Stimulated activated CD8-positive, alpha-beta memory T cell treated with anti-CD3 and anti-CD28 coated beads, Interleukin-12 subunit alpha, Interleukin-12 subunit beta, amount 100 ng/mL, for 24 hours (primary cell): Measurements from ENCODE around the gene SGK2.

Source experiments
- DNase-seq: peaks from one replicate; pipeline ENCODE4 v3.0.0-alpha.2; 2020; ENCODE audit errors: extremely low read depth

Gene SGK2

DNA sequence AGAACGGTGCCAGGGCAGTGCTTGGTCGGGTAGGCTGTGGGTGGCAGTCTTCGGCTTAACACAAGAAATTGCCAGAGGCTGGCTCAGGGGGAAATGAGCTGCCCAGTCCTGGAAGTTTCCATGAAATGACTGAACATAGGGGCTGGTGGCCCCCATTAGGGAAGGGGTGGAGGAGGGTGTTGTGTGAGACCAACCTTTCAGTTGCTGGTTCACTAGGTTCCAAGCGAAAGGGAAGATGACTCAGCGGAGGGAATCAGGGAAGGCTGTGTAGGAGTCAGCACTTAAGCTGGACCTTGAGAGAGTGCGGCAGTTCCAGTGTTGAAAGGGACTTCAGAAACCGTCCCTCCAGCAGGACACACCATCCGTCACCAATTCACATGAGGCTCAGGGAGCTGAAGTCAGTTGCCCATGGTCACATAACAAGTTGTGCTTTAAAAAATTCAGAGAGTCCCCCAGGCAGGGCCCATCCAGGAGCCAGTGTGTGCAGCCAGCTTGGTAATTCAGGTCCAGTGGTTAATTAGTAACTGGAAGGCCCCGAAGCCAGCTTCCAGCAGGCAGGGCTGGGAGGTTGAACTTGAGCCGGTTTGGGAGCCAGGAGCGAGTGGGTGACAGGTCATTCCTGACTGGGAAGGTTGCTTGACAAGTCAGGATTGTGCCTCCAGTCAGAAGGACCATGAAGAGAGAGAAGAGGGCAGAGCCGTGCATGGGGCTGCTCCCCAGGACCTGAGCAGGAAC lies at the start of gene SGK2:
TSS of gene SGK2 (plus strand) at position 616 of the 735 bp plus-strand sequence. CDS start 7,469 bp downstream, outside the sequence.
- DNase-seq: no peak

DNA sequence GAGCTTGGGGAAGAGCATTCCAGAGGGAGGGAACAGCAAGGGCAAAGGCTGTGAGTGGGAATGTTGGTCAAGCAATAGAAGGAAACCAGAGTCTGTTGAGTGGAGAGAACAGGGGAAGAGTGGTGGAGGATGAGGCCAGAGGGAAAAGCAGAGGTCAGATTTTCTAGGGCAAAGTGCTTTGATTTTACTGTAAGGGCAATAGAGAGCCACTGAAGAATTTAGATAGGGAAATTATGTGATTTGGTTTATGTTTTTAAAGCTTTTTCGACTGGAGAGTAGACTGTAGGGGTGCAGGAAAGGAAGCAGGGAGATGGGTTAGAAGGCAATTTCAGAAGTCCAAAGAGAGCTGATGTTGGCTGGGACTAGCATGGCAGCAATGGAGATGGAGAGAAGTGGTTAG lies 46.9 kb upstream of the SGK2 start:
- no peak for DNase-seq

DNA sequence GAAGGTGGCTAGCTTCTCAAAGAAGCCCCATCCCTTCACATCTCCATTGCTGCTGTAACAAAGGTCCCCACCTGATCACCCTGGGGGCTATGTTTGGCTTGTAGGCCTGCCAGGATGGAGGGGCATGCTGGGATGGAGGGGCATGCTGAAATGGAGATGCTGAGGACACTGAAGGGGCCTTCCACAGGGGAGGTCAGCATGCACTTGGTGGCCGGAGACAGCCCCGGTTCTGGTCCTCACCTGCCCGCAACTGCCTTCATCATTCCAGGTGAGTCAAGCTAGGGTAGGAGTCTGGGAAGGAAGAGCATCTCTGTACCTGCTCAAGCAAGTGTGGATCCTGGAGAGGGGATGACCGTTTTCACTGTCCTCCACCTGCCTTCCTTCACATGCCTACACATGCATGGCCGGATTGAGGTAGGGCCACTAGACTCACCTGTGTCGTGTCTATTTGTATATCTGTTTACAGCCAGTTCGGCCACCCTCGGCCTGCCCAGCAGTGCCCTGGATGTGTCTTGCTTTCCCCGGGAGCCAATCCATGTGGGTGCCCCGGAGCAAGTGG lies 45.4 kb upstream of the SGK2 start:
- no peak for DNase-seq

DNA sequence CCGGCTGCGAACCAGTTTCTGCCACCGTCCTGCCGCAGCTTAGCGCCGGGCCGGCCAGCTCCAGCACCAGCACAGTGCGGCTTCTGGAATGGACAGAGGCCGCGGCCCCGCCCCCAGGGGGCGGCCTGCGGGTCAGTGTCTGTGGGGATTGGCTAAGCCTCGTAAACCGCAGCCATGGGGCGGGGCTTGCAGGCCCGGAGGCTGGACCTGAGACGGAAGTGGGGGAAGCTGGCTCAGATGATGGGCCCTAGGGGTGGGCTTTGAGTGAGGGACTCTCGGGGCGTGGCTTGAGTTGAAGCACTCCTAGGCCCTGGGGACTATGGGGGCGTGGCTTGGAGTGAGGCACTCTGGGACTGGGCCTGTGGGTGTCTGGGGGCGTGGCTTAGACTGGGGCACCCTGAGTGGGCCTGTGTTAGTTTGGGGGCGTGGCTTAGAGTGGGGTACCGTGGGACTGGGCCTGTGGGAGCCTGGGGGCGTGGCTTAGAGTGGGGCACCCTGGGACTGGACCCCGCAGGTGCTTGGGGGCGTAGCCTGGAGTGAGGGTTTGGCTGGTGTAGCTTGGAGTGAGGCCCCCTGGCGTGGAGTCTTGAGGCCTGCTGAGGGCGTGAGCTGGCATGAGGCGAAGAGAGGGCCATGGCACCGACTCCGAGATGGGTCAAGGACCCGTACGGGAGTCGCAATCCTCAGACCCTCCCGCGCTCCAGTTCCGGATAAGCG lies 44.7 kb upstream of the SGK2 start:
- peak; percentile 72 for DNase-seq

DNA sequence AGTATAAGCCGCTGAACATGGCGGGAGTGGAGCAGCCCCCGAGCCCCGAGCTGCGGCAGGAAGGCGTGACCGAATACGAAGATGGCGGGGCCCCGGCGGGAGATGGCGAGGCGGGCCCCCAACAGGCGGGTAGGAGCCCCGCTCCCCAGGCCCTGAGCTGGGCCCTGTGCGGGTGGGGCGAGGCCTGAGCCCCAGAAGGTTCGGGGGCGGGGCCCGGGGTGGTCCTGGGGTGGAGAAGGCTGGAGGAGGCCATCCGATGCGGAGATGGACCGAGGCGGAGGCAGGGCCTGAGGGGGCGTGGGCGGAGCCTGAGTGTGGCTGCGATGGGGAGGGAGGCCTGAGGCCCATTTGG lies 44.2 kb upstream of the SGK2 start:
- no peak for DNase-seq

DNA sequence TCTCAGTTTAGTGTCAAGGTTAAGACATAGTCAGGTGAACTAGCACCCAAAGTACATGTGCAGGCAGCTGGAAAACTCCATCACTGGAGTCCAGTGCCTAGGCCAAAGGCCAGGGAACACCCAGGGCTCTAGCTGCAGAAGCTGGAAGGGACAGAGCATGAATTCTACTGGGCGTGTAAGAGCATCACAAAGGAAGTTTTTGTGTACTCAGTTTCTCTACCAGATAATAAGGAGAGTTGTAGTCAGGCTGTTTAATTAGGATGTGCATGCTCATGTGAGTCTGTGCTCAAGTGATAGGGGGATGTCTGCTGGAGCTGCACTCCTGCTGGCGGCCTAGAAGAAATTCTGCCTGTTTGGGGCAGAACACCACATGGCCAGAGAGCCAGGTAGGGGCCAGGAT lies 43.2 kb upstream of the SGK2 start:
- DNase-seq: no peak

DNA sequence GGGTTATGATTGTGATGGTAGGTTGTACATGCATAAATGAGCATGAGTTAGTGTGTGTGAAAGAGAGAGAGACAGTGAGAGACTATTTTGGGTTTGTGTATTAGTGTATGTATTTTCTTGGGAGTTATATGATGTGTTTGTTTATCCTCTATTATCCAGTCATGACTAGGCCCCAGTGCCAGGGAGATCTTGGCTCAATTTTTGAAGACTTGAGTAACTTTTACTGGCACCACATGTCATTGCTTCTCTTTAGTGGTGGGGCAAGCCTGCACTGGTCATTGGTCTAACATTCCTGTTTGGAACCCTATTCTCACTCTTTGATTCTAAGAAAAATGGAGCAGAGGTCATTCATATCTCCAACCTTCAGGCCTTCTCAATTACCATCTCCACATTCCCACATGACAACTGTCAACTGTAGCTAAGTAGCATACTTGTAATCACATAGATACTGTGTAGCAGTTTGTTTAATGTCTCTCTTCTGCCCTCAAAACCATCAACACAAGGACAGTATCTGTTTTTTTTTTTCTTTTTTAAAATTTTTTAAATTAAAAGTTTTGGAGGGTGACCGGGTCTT lies 42.5 kb upstream of the SGK2 start:
- no peak for DNase-seq

DNA sequence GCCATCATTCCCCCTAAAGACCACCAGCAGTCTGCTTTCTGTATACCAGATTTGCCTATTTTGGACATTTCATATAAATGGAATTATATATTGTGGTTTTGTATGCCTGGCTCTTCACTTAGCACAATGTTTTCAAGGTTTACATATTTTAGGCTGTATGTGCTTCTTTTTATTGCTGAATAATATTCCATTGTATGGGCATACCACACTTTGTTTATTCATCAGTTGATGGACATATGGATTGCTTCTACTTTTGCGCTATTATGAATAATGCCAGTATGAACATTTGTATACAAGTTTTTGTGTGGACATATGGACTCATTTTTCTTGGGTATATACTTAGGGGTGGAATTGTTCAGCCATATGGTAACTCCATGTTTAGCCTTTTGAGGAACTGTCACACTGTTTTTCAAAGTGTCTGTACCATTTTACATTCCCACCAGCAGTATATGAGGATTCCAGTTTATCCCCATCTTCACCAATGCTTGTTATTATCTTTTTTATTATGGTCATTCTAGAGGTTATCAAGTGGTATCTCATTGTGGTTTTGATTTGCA lies 38.7 kb upstream of the SGK2 start:
- no peak for DNase-seq

DNA sequence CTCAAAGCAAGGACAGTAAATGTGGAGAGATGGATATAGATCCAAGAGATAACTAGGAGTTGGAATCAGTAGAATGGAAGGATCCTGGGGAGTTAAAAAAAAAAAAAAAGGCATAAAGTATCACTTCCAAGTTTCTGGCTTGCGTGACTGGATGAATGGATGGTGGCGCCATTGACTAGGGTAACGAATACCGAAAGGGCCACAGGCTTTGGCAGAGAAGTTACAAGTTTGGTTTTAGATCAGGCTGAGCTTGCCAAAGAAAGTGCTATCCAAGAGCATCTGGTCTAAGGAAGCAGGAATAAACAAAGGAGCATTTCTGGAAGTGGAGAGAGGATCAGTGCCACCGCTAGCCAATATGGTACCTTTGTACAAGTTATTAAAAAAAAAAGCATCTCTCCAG lies 33.8 kb upstream of the SGK2 start:
- DNase-seq: no peak

DNA sequence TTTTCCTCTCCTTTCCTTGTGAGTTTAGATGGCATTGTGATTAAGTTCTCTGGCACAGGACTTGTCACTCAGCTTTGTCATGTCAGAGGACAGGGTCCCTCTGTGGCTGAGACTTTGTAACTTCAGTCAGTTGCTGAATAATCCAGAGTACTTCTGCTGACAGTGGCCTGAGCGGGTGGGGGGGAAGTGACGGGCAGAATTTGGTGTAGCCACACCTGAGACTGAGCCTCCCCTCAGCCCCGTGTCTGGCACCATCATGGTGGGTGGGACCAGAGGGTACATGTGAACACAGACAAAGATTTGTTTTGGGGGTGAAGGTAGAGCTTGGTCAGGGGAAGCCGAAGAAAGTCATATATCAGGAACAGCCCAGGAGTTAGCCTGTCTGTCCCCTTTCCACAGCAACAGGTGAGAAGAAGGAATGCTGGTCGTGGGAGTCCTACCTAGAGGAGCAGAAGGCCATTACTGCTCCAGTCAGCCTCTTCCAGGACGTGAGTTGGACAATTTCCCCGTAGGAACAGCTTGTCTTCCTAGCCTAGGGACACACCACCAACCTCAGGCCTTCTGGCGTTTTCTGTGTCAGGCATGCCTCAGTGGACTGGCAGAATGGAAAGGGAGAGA lies 30.5 kb upstream of the SGK2 start:
- no peak for DNase-seq

DNA sequence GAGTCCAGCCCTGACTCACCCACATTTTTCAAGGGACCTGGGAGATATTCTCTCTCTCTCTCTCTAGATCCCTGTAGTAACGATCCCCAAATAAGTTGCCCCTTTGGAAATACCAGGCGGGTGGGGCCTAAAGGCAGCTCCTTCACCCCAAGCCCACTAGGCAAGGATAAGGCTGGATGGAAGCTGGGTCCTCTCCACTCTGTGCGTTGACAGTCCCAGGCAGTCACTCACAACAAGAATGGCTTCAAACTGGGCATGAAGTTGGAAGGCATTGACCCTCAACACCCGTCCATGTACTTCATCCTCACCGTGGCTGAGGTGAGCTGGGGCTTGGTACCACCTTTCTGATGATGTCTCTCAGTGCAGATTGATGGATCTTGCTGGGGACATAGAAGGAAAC lies 29.8 kb upstream of the SGK2 start:
- DNase-seq: no peak

DNA sequence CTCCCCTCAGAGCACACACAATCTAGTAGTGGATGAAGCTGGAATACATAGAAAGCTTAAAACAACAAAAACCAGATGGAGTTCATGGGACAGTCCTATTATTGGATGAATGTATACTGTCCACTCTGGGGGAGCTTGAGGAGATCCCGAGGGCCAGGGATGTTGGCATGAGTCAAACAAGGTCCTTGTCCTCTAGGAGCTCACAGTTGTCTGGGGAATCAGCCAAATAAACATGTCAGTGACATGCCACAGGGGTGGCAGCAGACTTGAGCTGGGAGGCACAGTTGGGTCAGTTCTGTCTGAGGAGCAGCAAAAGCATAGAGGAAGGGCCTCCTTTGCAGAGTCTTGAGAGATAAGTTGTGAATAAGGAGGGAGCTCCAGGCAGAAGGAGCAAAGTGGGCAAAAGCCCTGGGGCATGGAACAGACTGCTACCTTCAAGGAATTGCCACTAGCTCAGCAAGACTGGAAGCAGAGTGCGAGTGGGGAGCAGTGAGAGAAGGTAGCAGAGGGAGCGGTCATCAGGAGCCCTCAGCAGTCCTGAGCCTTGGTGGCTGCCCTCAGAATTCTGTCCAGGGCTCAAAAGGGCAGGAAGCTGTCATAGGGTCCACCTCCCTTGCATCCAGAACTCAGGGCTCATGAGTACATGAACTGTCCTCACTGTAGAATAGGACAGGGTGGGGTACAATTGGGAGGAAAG lies 29.2 kb upstream of the SGK2 start:
- DNase-seq: no peak

DNA sequence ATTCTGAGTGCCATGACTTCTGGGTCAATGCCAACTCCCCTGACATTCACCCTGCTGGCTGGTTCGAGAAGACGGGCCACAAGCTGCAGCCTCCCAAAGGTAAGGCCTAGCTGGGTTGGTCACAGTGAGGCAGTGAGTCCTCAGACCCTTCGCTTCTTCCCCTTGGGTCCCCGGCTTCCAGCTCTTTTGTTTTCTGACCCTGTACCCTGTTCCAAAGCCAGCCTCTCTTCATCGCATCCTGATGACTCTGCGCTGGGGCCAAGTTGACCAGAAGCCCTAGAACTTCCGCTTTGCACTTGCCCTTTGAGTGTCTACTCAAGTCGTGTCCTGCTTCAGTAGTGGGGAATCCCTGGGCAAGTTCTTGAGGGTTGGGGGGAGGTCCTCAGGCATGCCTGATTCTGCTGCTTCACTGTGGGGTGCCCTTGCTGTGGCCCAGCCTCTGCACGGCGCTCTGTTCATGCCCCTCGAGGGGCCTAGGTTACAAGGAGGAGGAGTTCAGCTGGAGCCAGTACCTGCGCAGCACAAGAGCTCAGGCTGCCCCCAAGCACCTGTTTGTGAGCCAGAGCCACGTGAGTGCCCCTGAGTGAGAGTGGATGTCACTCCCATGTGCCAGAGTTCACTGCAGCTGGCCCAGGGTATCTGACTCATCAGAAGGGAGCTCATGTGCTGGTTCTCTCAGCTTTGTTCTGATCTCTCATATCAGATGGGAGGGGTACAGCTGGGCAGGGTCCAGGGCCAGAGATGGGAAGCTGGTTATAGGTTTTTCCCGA lies 28.3 kb upstream of the SGK2 start:
- DNase-seq: no peak

DNA sequence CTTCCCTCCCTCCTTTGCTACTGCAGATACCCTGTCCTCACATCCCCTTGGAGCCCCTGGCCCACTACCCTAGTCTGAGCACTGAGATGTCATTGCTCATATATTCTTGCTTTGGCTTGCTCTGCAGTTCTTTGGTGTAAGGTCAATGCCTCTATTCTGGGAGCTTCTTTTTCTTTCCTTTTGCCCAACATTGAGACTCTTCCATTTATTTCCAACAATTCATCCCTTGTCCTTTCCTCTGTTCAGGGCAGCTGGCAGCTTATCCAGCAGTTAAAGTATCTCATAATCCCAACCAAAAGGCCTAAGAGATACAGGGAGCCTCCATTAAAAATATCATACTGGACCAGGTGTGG lies 27.8 kb upstream of the SGK2 start:
- DNase-seq: no peak

DNA sequence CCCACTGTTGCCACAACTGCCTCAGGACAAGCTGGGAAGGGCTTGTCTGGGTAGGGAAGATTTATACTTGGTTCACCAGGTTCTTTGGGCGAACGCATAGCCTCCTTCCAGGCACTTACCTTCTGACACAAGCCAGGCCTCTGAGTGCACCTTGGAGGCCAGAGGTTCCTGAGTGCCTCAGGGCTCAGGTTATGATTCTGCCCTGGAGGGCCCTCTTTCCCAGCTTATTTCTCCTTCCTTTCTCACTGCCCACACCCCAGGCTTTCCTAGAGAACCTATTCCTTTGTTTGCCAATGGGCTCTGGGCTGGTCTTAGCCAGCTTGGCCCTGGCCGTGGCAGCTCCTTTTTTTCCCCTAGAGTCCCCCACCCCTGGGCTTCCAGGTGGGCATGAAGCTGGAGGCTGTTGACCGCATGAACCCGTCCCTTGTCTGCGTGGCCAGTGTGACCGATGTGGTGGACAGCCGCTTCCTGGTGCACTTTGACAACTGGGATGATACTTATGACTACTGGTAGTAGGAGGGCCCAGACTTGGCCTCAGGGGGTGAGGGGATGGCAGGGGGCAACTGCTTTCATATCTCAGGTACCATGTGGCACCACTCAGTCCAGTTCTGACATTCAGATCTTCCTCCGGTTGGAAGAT lies 26.3 kb upstream of the SGK2 start:
- no peak for DNase-seq

DNA sequence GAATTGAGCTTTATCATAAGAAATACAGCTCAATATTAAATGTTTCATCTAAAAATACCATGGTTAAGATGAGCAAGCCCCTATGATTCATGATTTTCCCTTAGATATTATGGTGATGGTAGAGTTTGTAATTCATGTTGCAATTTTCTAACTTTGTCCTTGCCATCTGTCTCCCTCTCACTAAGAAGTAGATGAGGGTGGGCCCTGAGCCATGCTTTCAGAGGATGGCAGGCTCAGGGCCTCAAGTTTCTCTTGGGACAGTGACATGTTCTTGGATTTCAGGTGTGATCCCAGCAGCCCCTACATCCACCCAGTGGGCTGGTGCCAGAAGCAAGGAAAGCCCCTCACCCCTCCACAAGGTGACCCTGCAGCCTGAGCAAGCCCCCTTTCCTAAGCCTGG lies 25.8 kb upstream of the SGK2 start:
- DNase-seq: no peak

DNA sequence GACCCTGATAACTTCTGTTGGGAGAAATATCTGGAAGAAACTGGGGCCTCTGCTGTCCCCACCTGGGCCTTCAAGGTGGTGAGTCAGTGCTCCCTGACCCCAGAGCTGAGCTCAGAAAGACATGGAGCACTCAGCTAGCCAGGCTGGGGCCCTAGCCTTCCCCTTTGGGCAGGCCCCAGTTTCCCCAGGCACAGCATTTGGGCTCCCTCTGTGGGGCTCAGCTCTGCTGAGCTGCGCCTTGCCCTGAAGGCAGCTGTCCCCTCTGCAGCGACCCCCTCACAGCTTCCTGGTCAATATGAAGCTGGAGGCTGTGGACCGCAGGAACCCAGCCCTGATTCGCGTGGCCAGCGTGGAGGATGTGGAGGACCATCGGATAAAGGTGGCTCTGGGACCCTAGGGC lies 24.8 kb upstream of the SGK2 start:
- DNase-seq: no peak

DNA sequence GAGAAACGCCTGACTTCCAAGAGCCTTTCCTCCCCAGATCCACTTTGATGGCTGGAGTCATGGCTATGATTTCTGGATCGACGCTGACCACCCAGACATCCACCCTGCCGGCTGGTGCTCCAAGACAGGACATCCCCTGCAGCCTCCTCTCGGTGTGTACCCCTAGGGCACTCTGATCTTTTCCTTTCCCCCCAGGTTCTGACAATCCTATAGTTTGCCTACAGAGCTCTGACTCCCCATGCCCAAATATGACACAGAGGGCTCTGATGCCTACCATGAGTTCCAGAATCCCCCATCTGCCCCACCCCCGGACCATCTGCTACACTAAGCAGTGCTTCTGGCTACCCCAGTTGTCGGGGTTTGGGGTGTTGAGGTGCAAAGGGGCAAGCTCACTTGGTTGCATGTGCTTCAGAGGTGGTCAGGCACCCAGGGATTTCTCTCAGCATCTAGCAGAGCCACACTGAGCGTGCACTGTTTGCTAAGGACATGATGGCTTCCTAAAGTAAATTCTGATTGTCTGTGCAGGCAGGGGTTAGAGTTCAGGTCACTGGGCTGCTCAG lies 24.0 kb upstream of the SGK2 start:
- no peak for DNase-seq

DNA sequence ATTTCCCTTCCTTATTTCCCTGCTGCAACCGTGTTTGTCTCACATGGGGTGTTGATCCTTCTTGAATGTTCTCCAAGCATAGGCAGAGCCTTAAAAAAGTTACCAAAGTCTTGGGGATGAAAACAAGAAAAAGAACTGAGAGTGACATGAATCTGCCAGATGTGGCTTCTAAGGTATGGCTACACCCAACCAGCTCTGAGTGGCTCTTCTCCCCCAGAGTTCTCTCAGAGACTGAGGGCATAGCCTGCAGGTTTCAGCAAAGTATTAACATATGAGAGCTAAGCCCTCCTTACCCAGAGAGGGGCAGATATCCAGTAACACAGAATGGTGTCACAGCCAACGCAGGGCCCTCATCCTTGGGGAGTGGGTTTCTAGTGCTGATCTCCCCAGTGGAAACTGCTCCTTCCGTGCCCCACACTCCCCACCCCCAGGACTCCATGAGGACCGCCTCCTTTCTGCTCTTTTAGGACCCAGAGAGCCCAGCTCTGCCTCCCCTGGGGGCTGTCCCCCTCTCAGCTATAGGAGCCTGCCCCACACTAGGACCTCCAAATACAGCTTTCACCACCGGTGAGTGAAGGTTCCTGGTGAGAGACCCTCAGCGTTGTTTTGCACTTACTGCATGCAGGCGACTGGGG lies 23.3 kb upstream of the SGK2 start:
- DNase-seq: no peak
